ENCODE measurements around the gene ELFN1. TPM values are rescaled to one million over a fixed set of nuclear protein-coding genes. Genes with fewer than 3 reads are reported as not detected.

The ELFN1 gene
- total RNA-seq, 4 donors from 2014 or later = 0.12 to 1.0 (median 0.46) TPM

DNA sequence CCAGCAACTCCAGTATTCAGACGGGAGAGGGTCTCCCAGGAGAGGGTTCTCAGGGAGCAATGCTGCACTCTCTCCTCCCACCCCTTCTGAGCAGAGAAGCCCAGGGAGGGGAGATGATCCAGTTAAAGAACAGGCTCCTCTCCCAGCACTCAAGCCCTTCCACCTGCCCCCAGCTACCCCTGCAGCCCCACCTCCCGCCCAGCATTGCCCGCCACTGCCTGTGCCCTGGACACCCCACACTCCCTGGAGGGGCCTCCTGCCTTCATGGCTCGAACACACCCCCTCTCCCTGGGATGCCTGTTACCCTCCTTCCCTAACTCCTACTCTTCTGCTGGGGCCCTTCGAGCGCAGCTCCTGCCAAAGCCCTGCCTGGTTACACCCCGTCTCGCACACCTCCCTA, 66.8 kb downstream of the ELFN1 start:
- Histone ChIP-seq H3K9me3 (no peaks in the 10 kb centered on the region), H3K27ac (no peak overlapping the region), H3K4me3 (no peak overlapping the region), H3K36me3 (no peaks in the 10 kb centered on the region), H3K4me1 (peaks cover 11% of the 10 kb centered on the region in 2 donors), H3K27me3 (no peaks in the 10 kb centered on the region)
- intact Hi-C loops (cut with DNase I; ENCODE audit: low total_unique reads) (no loop called here), in situ Hi-C loops (cut with MboI; ENCODE audit: low sequenced_read_pairs in 4 of 4) (no loop called here)
- TF ChIP-seq POLR2A (IDR thresholded peaks at IDR 0.05) = no peak
- TF ChIP-seq CTCF (IDR thresholded peaks at IDR 0.05 in 4 of 5, conservative IDR thresholded peaks at IDR 0.05 in 1 of 5) = no peak
- DNase-seq (no peak), ATAC-seq (no peak)

DNA sequence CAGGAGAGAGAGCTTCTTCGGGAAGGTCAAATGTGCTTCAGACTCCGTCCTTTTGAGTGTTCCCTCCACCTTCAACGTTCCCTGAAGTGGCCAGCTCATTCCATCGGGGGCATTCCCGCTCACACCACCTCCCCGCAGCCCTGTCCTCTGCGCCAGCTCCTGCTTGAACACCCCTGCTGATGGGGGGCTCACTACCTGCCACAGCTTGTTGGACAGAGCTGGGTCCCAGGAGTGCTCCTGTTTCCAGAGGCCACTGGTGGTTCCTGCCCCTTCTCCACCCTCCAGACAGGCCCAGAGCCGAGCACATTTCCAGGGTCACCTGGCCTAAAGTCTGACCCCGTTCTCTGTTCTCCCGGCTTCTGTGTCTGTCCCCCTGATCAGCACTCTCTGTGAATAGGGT, 67.4 kb downstream of the ELFN1 start:
- Histone ChIP-seq H3K4me3 (no peak overlapping the region), H3K36me3 (no peaks in the 10 kb centered on the region), H3K27ac (no peak overlapping the region), H3K4me1 (peaks cover 11% of the 10 kb centered on the region in 2 donors), H3K9me3 (no peaks in the 10 kb centered on the region), H3K27me3 (no peaks in the 10 kb centered on the region)
- intact Hi-C loops (cut with DNase I; ENCODE audit: low total_unique reads) (no loop called here), in situ Hi-C loops (cut with MboI; ENCODE audit: low sequenced_read_pairs in 4 of 4) (no loop called here)
- TF ChIP-seq CTCF (IDR thresholded peaks at IDR 0.05 in 4 of 5, conservative IDR thresholded peaks at IDR 0.05 in 1 of 5) (no peak), POLR2A (IDR thresholded peaks at IDR 0.05) (no peak)
- no peak for DNase-seq
- no peak for ATAC-seq

DNA sequence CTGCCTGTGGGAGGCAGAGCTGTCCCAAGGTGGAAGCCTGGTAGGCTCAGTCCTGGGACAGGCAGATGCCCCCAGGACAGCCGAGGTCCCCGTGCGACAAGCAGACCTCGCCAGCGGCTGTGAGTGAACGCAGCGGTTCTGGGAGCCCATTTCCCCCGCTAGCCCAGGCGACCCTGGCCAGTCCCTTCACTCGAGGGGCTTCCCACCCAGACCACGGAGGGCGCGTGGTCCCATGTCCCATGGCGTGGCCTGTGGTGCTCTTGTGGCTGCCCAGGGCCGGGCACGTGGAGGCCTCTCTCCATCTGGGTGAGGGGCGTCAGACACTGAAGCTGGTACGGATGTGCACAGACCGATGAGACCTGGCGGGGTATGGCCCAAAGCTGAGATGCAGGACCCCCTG, 67.9 kb downstream of the ELFN1 start:
- Histone ChIP-seq H3K4me1 (peaks cover 9 to 10% of the 10 kb centered on the region in 2 donors), H3K9me3 (no peaks in the 10 kb centered on the region), H3K36me3 (no peaks in the 10 kb centered on the region), H3K27me3 (no peaks in the 10 kb centered on the region), H3K27ac (no peak overlapping the region), H3K4me3 (no peak overlapping the region)
- in situ Hi-C loops (cut with MboI; ENCODE audit: low sequenced_read_pairs in 4 of 4) = no loop called here
- no peak for TF ChIP-seq POLR2A (IDR thresholded peaks at IDR 0.05)
- no peak for TF ChIP-seq CTCF (IDR thresholded peaks at IDR 0.05 in 4 of 5, conservative IDR thresholded peaks at IDR 0.05 in 1 of 5)
- intact Hi-C loops (cut with DNase I; ENCODE audit: low total_unique reads) = no loop called here
- DNase-seq (no peak), ATAC-seq (no peak)

DNA sequence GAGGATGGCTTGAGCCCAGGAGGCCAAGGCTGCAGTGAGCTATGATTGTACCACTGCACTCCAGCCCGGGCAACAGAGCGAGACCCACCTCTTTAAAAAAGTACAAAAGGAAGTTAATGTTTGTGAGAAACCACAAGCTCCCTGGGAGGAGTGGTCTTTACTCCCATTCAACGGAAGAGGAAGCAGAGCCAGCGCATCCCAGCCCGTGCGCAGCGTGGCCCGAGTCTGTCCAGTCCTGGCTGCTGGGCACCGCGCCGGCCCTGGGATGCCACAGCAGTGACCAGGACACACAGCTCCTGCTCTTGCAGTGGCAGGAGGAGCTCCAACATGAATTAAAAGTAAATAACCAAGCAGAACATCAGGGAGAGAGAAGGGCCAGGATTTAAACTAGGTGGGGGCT, 68.4 kb downstream of the ELFN1 start:
- TF ChIP-seq POLR2A (IDR thresholded peaks at IDR 0.05) (no peak), CTCF (IDR thresholded peaks at IDR 0.05 in 4 of 5, conservative IDR thresholded peaks at IDR 0.05 in 1 of 5) (no peak)
- in situ Hi-C loops (cut with MboI; ENCODE audit: low sequenced_read_pairs in 4 of 4) (no loop called here), intact Hi-C loops (cut with DNase I; ENCODE audit: low total_unique reads) (no loop called here)
- Histone ChIP-seq H3K36me3 (no peaks in the 10 kb centered on the region), H3K4me1 (peaks cover 6% of the 10 kb centered on the region in 2 donors), H3K4me3 (no peak overlapping the region), H3K27ac (no peak overlapping the region), H3K27me3 (no peaks in the 10 kb centered on the region), H3K9me3 (no peaks in the 10 kb centered on the region)
- ATAC-seq = no peak
- no peak for DNase-seq

DNA sequence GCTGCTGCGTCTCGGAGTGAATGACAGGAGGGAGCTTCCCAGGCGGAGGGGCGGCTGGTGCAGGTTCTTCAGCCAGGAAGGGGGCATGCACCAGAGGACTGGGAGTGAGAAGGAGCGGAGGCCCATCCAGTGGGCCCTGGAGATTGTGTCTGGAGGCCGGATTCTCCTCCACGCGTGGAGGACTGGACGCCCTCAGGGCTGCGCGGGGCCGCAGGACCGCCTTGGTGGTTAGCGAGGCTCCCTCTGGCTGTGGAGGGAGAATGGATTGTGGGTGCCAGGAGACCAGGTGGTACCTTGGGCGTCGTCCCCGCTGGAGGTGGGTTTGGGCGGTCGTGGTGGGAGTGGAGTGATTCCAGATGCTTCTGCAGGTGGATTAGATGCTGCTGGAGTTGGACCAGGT, 68.9 kb downstream of the ELFN1 start:
- no peak for TF ChIP-seq POLR2A (IDR thresholded peaks at IDR 0.05)
- no peak for TF ChIP-seq CTCF (IDR thresholded peaks at IDR 0.05 in 4 of 5, conservative IDR thresholded peaks at IDR 0.05 in 1 of 5)
- no peak for DNase-seq
- no peaks in the 10 kb centered on the region for H3K27me3 ChIP-seq
- ATAC-seq = no peak
- H3K36me3 ChIP-seq = no peaks in the 10 kb centered on the region
- no peak overlapping the region for H3K4me3 ChIP-seq
- intact Hi-C loops (cut with DNase I; ENCODE audit: low total_unique reads) (no loop called here), in situ Hi-C loops (cut with MboI; ENCODE audit: low sequenced_read_pairs in 4 of 4) (no loop called here)
- no peaks in the 10 kb centered on the region for H3K9me3 ChIP-seq
- H3K27ac ChIP-seq = no peak overlapping the region
- H3K4me1 ChIP-seq = peaks cover 1 to 2% of the 10 kb centered on the region in 2 donors

Measured in gastrocnemius medialis (tissue), 4 donors.